HG03439 (cell line): ENCODE measurements around the gene AADACL4.
"Not testable (repeated sequence)": the region's sequence is repeated elsewhere in the genome, so short reads cannot be mapped to it uniquely, and the experiment has no call there.

ENCODE experiments used
- ATAC-seq: cut with Tn5 transposase; IDR thresholded peaks from one replicate; pipeline ENCODE4 v1.9.1; 2021; ENCODE audit warnings: mild to moderate bottlenecking, moderate library complexity; ENCODE audit not compliant: unreplicated experiment

Gene AADACL4

GRCh38 chr1:12629511-12629956, 14.4 kb upstream of the AADACL4 start:
- ATAC-seq, result no peak

GRCh38 chr1:12629985-12630760, 13.7 kb upstream of the AADACL4 start:
- no peak for ATAC-seq

GRCh38 chr1:12630946-12631530, 12.8 kb upstream of the AADACL4 start:
- no peak for ATAC-seq

DNA sequence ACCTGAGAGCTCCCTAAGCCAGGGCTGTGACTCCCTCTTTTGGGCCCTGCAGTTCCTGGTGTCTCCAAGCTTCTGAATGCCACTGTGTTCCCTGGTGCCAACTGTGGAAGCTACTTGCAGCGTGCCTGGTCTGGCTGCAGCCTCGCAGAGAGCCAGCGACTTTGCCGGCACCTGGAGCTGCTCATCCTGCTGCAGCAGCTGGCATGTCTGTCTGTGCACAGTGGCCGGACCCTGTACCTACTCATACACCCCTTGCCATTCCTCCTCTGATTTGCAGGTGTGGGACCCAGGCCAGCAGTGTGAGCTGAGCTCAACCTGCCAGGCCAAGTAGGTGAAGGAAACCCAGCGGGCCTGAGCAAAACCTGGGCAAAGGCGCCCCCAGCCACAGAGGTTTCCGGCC, 12.3 kb upstream of the AADACL4 start:
- no peak for ATAC-seq

- no peak for ATAC-seq
Observed at GRCh38 chr1:12634156-12634555, 9.7 kb upstream of the AADACL4 start.

DNA sequence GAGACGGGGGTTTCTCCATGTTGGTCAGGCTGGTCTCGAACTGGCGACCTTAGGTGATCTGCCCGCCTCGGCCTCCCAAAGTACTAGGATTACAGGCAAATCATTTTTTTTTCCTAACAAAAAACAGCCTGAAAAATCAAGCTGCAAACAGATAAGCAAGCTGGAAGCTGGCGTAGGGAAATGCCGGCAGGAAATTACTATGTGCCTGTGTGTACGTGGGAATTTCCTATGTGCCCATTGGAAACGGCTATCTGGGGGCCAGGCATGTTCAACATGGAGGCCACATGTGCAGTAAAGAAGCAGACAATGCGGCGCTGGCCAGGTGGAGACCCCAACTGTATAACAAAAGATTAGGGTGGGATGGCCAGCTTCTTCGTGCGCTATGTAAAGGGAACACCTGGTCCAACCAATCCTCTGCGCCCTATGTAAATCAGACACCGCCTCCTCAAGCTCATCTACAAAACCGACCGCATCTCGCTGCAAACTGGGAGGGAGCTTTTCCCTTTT, 9.1 kb upstream of the AADACL4 start:
- ATAC-seq, result no peak

DNA sequence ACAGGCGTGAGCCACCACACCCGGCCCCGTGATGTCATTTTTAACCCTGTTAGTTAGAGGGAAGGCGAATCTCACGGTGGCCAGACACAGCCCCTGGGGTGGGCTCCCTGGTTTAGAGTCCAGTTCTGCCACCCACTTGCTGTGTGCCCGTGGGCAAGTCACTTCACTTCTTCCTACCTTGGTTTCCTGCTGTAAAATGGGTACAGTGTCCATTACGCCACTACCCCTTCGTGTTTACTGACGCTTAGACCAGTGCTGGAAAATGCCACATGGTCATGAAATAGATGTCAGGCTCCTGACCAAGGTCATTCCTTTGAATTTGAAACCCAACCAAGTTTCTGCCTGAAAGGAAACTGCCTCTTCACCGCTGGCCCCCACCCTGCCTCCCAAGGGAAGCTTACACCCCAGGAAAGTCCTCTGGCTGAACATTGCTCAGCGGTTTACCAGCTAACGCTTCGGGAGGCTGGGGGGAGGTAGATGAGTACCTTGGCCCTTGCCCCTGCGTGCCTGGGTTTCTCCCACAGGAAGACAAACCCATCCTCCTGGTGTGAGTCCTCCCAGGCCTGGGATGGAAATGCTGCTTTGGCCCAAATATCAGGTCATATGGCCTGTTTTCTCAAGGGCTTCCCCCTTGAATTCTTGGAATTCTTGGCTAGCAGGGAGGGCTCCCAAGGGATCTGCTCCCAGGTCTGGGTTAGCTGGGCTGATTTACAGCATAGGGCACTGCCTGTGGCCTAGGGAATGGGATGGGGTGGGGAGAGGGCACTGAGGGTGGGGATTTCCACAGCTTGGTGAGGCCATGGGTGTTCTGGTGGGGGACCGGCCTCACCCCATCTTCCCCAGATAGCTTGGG, 7.6 kb upstream of the AADACL4 start:
- no peak for ATAC-seq

GRCh38 chr1:12637693-12638092, 6.2 kb upstream of the AADACL4 start:
- ATAC-seq, result no peak

GRCh38 chr1:12640237-12640957, 3.5 kb upstream of the AADACL4 start:
- ATAC-seq, result no peak

DNA sequence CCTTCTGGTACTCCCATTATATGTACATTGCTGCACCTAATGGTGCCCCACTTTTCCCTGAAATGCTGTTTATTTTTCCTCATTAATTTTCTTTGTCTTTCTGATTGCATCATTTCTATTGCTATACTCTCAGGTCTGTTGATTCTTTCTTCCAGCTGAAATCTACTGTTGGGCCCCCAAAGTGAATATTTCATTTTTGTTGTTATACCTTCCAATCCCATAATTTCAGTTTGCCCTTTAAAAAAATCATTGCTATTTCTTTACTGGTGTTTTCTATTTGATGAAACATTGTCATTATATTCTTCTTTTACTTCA, 3.0 kb upstream of the AADACL4 start:
- ATAC-seq, result no peak

- ATAC-seq, result no peak
Observed at GRCh38 chr1:12643079-12643478, 806 bp upstream of the AADACL4 start.

DNA sequence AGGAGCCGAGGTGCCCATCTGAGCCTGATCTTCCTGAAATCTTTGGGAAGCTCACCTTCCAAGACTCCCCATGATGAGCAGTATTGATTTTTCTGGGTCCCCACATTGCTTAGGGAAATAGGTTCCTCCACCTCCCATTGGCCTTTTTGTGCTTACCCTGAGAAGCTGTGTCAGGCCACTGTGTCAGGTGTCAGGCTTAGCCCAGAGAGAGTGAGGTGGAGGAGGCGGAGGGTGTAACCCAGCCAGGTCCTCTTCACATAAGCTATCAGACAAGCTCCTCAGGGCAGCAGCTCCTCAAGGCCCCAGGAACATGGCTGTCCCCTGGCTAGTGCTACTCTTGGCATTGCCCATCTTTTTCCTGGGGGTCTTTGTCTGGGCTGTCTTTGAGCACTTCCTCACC, 352 bp downstream of the AADACL4 start:
- no peak for ATAC-seq

GRCh38 chr1:12644829-12645228, 944 bp downstream of the AADACL4 start:
- ATAC-seq, result no peak

DNA sequence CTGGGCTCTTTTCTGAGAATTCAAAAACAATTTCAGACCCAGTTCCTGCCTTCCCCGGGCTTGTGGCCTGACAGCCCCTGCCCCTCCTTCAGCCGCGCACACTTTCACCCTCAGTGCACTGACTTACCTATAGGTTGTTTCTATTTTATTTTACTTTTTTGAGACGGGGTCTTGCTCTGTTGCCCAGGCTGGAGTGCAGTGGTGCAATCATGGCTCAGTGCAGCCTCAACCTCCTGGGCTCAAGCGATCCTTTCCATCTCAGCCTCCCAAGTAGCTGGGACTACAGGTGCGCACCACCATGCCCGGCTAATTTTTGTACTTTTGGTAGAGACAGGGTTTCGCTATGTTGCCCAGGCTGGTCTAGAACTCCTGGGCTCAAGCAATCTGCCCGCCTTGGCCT, 1.5 kb downstream of the AADACL4 start:
- ATAC-seq, result not testable (repeated sequence)

GRCh38 chr1:12648741-12649140, 4.9 kb downstream of the AADACL4 start:
- ATAC-seq, result no peak

DNA sequence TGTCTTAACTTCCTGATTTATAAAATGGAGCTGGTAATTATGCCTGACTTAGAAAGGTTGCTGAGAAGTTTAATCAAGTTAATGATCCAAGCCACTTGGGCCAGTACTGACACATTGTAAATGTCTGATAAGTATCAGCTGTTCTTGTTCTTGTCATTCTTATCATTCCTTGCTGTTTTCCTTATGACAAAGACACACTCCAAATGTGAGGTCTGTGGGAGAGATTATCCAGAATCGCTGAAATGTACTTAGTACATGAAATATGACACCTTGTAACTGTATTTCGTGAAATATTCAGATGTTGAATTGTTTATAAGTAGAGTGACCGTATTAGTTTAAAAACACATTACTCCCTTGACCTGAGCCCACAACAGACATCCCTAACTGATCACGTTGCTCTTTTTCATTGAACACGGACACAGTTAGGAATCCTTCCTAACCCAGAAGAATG, 6.1 kb downstream of the AADACL4 start:
- ATAC-seq, result no peak

- ATAC-seq, result no peak
Observed at GRCh38 chr1:12654004-12654567, 10.2 kb downstream of the AADACL4 start.

- ATAC-seq, result no peak
Observed at GRCh38 chr1:12654657-12655056, 10.8 kb downstream of the AADACL4 start.

DNA sequence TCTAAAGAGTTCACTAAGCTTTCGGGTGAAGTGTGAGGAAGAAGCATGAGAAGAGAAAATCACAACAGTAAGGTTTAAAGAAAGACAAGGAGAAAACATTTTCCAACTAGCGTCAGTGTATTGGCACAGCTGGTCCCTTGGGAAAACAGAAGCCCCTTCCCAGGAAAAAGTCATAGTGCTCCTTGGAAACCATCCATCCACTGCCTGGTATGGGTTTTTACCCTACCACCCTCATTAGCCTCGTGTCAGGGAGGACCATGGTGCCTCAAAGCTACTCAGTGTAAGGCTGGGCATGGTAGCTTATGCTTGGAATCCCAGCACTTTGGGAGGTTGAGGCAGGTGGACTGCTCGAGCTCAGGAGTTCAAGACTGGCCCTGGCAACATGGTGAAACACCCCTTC, 12.7 kb downstream of the AADACL4 start:
- no peak for ATAC-seq

DNA sequence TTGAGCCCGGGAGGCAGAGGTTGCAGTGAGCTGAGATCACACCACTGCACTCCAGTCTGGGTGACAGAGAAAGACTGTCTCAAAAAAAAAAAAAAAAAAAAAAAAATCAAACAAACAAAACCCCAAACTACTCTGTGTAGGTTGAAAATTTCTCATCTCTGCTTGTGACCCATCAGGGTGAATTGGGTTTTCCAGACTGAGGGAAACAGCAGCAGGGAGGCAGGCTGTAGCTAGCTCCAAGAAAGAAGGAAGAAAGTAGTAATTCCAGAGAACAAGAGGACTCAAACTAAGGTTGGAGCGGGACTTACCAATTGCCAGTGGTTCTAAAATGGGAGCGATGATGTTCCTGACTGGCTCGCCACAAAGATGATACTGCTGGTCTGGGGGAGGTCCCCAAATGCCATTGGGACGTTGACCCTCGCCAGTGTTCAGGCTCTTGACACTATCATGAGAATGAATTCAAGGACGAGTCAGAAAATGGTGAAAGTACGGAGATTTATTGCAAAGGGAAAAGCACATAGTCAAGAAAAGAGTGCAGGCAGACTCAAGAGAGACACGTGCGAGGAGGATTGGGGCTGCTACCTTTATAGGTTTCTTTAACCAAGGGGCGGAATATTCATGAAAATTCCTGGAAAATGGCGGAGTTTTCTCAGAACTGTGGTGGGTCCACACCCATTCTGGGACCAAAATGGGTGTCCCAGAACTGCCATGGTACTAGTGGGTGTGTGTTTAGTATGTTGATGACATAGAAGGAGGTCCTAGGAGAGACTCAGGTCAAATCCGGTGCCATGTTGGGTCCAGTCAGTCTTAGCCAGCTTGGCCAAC, 13.4 kb downstream of the AADACL4 start:
- no peak for ATAC-seq
